HT1080 (cell line): ENCODE results near the gene HSPA4. TPM values are rescaled to one million over a fixed set of nuclear protein-coding genes. Genes with fewer than 3 reads are reported as not detected.
"Not testable (repeated sequence)": the region's sequence is repeated elsewhere in the genome, so short reads cannot be mapped to it uniquely, and the experiment has no call there.

Source experiments
- DNase-seq: peaks from one replicate; pipeline ENCODE4 v3.0.0-alpha.2; 2015; ENCODE audit warnings: low read depth
- polyA plus RNA-seq, 2 experiments: library from polyadenylated mRNA; depleted of rRNA; stranded (reverse); fragments of >200 nt; gene quantifications; 2 replicates each; pipeline ENCODE4 v1.2.3, GENCODE V29; 2015
- total RNA-seq: library from RNA; depleted of rRNA; stranded (reverse); fragments of >200 nt; shearing (Covaris generic); gene quantifications from 2 replicates; pipeline ENCODE4 v1.2.3, GENCODE V29; 2014; rRNA removed

HSPA4 gene
- total RNA-seq: 131 and 161 TPM in 2 replicates
- polyA plus RNA-seq (2015; cell fraction: cytosol; rRNA removed): 104 and 120 TPM in 2 replicates
- polyA plus RNA-seq (2015; cell fraction: nucleus; rRNA removed): 185 and 191 TPM in 2 replicates

DNA sequence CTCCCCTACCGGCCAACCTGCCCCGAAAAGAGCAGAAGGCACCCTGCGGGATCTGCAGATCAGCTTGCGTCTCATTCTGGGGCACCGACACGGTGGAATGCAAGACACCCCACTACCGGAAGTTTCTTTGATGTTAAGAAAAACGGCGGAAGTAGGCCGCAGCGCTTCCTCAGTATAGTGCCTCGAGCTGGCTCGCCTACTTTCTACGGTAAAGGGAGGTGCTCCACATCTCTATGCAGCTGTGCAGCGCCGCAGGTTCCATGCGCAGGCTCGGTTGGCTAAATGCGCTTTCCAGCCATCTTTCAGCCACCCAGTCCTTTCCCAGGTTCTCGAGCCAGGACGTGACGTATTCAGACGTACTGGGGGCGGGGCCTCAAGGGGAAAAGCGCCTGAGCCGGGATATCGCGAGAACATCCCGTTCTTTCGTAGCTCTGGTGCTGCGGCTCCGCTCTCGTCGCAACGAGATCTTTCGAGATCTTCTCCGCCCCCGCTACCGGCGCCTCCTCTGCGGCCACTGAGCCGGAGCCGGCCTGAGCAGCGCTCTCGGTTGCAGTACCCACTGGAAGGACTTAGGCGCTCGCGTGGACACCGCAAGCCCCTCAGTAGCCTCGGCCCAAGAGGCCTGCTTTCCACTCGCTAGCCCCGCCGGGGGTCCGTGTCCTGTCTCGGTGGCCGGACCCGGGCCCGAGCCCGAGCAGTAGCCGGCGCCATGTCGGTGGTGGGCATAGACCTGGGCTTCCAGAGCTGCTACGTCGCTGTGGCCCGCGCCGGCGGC, at the start of gene HSPA4:
TSS of gene HSPA4 (plus strand) at position 472 of the 775 bp plus-strand sequence. CDS start at position 710, 238 bp downstream.
- peak; percentile 97 for DNase-seq

DNA sequence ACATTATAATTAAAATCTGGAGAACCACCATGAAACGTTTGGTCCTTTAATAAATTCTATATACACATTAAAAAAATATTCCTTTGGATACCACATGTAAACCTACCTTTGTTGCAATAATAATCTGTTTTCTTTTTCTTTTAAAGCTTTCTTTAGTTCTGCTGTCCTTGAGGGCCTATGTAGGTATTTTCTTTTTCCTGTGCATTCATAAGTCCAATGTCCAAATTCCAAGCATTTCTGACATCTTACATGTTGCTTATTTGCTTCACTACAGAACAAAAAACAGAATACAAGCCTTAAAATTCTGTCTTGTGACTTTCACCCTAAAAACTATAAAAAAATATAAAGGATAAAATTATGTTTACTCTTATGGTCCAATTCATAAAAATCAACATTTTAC, 45.2 kb upstream of the HSPA4 start:
- DNase-seq: no peak

DNA sequence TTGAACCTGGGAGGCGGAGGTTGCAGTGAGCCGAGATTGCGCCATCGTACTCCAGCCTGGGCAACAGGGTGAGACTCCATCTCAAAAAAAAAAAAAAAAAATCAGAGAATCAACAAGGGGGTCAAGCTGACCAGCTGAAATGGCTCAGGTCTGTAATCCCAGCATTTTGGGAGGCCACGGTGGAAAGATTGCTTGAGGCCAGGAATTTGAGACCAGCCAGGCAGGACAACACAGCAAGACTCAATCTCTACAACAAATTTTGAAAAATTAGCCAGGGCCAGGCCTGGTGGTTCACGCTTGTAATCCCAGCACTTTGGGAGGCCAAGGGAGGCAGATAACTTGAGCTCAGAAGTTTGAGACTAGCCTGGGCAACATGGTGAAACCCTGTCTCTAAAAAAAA, 43.4 kb upstream of the HSPA4 start:
- not testable (repeated sequence) for DNase-seq

DNA sequence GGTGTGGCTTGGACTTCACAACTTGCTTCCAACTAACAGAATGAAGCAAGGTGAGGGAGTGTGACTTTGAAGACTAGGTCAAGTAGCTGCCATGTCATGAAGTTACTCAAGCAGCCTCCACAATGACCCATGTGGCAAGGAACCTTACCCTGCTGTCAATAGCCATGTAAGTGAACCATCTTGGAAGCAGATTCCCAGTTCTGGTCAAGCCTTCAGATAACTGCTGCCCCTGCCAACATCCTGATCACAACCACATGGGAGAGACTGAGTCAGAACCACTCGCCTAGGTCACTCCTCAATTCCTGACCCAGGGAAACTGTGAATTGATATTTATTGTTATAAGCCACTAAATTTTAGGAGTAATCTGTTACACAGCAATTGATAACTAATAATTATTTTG, 36.3 kb upstream of the HSPA4 start:
- no peak for DNase-seq

DNA sequence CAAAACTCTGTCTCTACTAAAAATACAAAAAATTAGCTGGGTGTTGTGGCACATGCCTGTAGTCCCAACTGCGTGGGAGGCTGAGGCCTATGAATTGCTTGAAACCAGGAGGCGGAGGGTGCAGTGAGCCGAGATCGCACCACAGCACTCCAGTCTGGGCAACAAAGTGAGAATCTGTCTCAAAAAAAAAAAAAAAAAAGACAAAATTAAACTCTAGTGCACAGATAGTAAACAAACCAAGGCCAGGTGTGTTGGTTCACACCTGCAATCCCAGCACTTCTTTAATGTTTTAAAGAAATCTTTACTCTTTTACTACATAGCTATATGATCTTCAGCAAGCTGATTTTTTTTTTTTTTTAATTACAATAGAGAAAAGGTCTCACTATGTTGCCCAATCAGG, 33.8 kb upstream of the HSPA4 start:
- no peak for DNase-seq

DNA sequence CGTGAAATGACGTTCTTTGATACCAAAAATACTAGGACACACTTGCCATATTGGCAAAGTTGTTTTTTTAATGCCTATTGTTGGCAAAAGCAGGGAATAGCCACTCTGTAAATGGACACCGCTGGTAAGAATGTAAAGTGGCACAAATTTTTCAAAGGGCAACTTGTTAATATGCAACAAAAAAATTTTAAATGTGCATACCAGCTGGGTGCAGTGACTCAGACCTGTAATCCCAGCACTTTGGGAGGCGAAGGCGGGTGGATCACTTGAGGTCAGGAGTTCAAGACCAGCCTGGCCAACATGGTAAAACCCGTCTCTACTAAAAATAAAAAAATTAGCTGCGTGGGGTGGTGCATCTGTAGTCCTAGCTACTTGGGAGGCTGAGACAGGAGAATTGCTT, 32.3 kb upstream of the HSPA4 start:
- DNase-seq: not testable (repeated sequence)

DNA sequence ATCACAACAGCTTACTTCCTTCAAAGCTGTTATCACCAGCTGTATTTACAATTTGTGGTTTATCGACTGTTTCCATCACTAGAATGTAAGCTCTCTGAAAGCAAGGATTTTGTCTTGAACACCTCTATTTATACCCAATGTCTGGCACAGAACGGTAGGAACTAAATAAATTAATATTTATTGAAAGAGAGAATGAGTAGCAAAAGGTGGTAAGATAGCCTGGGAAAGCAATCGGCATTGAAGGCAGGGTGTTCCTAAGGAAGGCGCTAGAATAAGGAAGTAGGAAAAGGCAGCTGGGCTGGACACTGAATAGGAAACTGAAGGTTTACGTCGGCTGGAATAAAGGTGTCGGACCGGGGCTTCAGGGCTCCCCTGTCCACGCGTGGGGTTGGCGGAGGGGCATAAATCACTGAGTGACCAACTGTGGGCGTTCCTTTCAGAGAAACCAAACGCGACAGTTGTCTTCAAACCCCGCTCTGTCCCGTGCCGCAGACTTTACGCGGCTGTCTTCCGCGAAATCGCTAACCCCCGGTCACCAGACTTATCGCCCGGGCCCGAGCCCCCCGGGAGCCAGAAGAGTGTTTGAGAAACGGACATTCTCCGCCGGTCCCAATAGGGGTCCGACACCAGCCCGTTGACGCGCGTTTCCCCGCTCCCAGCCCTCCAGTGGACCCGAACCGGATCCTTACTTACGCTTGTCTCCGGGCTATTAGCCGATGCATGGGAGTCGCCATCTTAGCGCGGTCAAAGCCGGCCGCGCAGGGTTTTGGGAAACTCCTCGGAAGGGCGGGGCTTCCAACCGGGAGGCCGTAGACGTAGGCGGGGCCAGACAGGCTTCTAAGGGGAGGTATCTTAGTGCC, 25.8 kb upstream of the HSPA4 start, which contains the start of gene ZCCHC10:
TSS of gene ZCCHC10 (minus strand) at position 746 of the 860 bp plus-strand sequence. CDS start at position 734, 12 bp downstream.
- DNase-seq: peak; percentile 87

DNA sequence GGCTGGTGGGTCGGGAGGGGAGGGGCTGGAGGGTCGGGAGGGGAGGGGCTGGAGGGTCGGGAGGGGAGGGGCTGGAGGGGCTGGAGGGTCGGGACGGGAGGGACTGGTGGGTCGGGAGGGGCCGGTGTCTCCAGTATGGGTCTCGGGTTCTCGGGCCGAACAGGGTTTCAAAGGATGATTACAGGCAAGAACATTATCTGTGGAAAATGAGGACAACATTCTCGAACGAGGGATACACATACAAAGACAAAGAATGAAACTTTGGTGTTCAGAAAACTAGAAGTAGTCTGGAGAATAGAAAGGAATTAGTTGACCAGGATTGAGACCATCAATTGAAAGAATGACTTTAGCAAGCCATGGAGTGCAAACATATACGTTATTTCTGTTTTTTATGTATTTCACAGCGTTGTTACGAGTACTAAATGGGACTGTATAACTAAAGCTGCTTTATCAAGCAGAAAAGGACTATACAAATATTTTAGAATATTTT, 25.1 kb upstream of the HSPA4 start:
- no peak for DNase-seq

DNA sequence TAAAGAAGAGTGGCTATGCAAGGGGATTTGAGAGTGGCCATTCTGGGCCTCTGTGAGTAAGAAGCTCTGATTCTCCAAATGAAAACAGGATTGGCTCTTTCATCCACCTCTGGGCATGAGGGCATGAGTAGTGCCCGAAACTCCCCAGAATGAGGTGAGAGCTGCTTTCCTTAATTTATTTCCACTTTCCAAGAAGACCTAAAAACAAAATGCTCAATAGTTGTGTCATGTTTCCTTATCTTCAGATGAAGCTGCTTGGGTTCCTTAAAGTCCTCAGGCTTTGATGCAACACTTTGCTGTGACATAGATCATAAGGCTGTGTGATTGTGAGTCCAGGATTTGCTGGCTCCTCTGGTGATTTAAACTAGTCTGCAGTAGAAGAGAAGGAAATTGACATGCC, 22.4 kb upstream of the HSPA4 start:
- no peak for DNase-seq

DNA sequence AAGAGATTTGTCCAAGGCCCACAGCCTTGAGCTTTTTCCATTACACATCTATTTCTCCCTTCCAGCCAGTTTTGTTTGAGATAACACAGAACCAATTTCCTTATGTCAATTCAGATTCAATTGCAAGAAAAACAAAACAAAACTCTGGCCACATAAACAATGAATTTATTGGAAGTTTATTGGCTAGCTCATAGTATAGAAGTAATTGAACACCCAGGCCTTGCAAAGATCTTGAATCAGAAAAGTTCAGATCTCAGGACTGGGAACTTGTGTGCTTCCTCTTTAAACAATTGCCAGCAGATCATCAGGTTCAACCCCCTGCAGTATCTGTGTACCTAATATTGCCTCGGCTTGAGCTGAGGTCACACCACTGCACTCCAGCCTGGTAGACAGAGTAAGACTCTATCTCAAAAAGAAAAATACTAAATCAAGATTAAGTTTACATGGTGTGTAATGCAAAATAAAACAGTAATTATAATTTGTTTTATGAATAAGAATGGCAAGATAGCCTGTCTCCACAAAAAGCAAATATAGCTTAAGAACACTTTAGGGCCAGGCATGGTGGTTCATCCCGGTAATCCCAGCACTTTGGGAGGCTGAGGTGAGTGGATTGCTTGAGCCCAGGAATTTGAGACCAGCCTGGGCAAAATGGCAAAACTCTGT, 21.3 kb upstream of the HSPA4 start:
- no peak for DNase-seq

DNA sequence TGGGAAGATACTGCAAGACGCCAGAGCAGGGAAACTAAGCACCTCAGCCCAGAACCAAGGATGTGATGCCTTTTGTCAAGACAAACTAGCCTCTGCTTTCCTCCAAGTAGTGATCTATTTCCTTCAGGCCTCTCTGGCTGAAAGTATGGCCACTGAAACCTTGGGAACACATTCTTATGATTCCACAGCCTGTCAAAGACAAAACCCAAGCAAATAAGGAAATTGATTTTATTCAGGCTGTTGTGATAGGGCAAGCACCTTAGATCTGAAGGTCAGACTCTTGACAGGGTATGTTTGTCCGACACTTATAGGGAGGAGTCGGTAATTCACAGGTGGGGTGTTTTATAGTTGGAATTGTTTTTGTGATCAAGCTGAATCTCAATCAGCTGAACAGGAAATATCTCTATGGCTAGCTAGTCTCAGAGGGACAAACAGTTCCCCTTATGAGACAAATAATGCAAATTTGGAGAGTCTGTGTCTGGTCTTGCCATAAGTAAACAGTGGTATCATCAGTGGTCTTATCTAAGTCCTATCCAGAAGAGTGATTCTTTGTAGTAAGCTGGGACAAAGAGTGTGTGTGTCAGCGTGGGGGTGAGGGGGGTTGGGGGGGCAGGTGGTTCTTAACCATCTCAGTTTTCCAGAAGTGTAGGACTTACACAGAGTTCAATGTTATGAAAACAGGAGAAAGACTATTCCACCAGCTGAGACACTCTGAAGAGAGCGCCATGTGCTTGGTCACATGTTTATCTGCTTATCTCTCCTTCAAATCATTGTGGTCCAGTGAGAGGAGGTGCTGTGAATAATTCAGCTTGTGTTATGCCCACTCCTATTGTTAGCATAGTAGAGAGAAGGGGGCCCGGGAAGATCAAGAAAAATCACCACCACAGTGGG, 18.7 kb upstream of the HSPA4 start:
- DNase-seq: no peak

DNA sequence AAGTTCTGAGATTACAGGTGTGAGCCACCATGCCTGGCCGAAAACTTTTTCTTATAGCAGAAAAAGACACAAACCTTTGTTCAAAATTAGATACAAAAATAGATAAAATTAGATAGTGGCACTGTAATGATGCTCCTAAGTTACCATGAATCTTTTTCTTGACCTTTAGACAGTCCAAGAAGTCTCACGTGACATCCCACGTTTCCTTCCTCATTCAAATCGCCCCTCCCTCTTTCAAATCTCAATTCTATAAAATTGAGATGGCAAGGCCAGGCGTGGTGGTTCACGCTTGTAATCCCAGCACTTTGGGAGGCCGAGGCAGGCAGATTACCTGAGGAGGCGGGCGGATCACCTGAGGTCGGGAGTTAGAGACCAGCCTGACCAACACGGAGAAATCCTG, 17.7 kb upstream of the HSPA4 start:
- DNase-seq: no peak

DNA sequence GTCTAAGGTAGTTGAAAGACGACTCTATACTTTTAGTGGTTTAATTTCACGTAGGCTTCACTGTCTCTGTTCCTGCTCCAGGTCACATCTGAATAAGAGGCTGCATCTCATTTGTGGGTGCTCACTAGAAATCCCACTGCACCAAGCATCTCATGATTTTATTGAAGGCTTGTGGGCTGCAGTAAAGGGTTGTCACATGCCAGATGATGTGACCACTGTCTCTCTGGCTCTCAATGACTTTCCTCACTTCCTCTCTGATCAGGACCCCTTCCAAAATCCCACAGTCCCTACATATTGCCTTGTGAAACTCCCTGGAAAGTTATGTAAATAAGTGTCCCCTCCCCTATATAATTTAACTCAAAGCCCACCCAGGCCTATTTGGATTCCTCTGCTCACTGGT, 16.6 kb upstream of the HSPA4 start:
- no peak for DNase-seq

DNA sequence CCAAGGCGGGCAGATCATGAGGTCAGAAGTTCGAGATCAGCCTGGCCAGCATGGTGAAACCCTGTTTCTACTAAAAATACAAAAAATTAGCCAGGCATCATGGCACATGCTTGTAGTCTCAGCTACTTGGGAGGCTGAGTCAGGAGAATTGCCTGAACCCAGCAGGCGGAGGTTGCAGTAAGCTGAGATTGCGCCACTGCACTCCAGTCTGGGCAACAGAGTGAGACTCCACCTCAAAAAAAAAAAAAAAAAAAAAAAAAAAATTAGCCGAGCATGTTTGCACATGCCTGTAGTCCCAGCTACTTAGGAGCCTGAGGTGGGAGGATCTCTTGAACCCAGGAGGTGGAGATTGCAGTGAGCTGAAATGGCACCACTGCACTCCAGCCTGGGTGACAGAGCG, 15.1 kb upstream of the HSPA4 start:
- DNase-seq: not testable (repeated sequence)

DNA sequence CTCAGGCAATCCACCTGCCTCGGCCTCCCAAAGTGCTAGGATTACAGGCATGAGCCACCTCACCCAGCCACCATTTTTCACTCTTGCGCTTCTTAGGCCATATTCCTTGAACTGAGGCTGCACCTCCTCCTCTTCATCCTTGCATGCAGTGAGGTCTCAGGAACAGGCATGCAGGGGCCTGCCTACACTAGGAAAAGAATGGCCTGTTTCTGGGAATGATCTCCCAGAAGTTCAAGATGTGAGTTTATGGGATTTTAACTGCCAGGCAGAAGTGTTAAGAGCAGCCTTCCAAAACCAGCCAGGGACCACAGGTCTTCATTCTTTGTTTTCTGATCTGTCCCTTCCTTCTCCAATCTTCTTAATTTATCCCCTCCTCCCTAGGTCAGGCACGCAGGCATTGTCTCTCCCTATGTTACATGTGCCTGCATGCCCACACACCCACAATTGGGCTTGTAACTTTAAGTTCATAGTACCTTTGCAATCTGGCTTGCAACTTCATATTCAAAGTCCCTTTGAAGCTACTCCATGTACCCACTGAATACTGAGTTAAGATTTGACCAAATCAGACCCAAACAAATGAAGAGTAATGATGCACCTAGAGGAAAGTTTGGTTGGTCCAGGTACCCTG, 10.5 kb upstream of the HSPA4 start:
- DNase-seq: no peak

DNA sequence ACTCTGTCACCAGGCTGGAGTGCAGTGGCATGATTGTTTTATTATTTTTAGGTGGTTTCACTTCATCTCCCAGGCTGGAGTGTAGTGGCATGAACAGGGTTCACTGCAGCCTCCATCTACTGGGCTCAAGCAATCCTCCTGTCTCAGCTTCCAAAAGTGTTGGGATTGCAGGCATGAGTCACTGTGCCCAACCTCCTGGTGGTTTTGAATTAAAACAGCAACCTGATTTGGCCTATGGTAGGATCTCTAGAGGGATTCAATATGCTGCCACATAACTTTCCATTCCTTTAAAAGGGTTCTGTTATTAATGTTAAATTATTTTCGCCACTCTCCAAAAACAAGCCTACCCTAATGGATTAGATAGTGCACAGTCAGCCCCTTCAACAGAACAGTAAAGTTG, 9.9 kb upstream of the HSPA4 start:
- DNase-seq: peak; percentile 58

DNA sequence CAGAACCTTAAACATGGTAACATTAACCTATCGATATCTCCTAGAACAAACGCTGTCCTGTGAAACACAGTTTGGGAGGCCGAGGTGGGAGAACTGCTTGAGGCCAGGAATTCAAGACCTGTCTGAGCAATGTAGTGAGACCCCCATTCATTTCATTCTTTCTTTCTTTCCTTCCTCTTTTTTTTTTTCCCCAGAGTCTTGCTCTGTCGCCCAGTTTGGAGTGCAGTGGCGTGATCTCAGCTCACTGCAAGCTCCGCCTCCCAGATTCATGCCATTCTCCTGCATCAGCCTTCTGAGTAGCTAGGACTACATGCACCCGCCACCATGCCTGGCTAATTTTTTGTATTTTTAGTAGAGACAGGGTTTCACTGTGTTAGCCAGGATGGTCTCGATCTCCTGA, 5.3 kb upstream of the HSPA4 start:
- DNase-seq: not testable (repeated sequence)

DNA sequence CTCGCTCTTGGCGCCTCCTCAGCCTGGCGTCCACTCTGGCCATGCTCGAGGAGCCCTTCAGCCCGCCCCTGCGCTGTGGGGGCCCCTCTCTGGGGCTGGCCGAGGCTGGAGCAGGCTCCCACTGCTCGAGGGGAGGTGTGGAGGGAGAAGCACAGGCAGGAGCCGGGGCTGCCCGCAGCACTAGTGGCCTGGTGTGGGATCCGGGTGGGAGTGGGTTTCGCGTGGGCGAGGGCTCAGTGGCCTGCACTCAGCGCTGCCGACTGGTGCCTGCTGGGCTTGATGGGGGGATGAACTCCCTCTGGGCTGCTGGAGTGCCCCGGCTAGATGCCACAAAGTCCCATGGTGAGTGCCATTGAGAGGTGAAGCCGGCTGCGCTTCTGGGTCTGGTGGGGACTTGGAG, 4.4 kb upstream of the HSPA4 start:
- DNase-seq: no peak

DNA sequence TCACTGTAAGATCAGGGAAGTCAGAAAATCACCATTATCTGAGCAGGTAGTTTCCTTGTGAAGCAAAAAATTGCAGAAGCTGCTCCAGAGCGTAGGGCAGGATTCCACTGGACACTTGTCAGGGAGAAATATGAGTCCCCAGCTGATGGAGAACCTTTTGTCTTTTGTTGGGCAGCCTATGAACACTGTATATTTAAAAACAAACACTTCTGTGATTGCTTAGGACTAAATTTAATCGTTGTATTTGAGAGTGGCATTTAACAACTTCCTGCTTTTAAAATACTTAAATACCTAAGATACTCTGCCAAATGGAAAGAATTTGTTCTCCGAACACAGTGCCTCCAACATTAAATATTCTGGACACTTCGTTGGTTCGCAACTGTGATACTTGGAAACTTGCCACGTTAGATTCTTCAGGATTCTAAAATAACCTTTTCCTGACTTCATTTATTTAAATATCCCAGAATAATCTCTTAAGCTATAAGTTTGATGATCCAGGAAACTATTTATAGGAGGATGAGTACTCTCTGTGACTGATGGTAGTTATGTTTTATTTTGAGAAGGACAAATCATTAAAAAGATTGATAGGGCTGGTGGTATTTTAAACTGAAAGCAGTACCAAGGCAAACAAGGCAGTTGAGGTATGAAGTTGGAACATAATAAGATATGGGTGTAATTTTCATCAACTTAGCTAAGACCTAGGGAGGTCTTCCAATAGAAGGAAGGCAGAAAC, 2.7 kb upstream of the HSPA4 start:
- DNase-seq: no peak
